ENCODE results near the gene CT45A1. TPM values are rescaled to one million over a fixed set of nuclear protein-coding genes. Genes with fewer than 3 reads are reported as not detected.
A peak's percentile ranks its signal among the peaks of the same experiment; 100 is the strongest.
"Not testable (repeated sequence)": the region's sequence is repeated elsewhere in the genome, so short reads cannot be mapped to it uniquely, and the experiment has no call there.

CT45A1 gene, protein sequence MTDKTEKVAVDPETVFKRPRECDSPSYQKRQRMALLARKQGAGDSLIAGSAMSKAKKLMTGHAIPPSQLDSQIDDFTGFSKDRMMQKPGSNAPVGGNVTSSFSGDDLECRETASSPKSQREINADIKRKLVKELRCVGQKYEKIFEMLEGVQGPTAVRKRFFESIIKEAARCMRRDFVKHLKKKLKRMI
- total RNA-seq (2014; rRNA removed) (not detected in 2 replicates), Bru-seq, nascent RNA (not detected), BruChase-seq, experiment 1, labeled RNA remaining after a 6-hour chase (not detected), BruChase-seq, experiment 2, labeled RNA remaining after a 2-hour chase (not detected)
- long read RNA-seq, result 0 reads

DNA sequence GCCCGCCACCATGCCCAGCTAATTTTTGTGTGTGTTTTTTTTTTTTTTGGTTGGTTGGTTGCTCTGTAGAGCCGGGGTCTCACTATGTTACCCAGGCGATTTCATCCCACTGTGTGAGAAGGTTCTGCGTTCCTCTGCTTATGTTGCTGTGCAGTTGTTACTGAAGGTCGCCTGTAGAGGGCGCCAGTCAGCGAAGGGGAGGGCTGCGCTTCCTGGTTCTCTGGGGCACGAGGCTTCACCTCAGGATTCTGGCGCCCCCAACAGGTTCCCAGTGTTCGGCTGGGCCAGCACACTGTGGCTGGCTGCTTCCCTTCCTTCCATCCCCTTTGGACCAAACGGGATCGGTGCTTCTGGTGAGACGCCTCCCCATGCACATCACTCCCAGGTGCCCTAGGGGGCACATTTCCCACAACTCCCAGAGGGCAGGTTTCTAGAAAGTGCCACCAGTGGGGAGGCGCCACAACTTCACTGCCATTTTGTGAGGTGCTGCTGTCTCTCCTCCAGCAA, at the start of gene CT45A1:
Gene CT45A1 (plus strand): TSS at position 457 of the 507 bp plus-strand sequence. CDS start 5,302 bp downstream, outside the sequence.
- H3F3A ChIP-seq (ENCODE audit: low read length, unreplicated experiment); H3K9me2 ChIP-seq (replicated peaks; ENCODE audit: low read length); DNase-seq; H3K9me3 ChIP-seq (ENCODE audit: low read length); H3K9ac ChIP-seq (ENCODE audit: low read length); intact Hi-C loops (cut with micrococcal nuclease); H3K4me1 ChIP-seq (ENCODE audit: insufficient read depth, low read length); H3K4me3 ChIP-seq (ENCODE audit: low read length); BruUV-seq (replicated peaks); H3K27ac ChIP-seq (ENCODE audit: low read length); H3K27me3 ChIP-seq (ENCODE audit: low read length); H4K20me1 ChIP-seq (ENCODE audit: low read length); POLR2A ChIA-PET (ENCODE audit: unreplicated experiment); CTCF ChIA-PET; ATAC-seq; H3K79me2 ChIP-seq (ENCODE audit: low read length); H2AFZ ChIP-seq (ENCODE audit: low read length); H3K36me3 ChIP-seq (ENCODE audit: low read depth, low read length); H3K4me2 ChIP-seq (ENCODE audit: low read length): not testable (repeated sequence)
- TF ChIP-seq, protein P1, sequence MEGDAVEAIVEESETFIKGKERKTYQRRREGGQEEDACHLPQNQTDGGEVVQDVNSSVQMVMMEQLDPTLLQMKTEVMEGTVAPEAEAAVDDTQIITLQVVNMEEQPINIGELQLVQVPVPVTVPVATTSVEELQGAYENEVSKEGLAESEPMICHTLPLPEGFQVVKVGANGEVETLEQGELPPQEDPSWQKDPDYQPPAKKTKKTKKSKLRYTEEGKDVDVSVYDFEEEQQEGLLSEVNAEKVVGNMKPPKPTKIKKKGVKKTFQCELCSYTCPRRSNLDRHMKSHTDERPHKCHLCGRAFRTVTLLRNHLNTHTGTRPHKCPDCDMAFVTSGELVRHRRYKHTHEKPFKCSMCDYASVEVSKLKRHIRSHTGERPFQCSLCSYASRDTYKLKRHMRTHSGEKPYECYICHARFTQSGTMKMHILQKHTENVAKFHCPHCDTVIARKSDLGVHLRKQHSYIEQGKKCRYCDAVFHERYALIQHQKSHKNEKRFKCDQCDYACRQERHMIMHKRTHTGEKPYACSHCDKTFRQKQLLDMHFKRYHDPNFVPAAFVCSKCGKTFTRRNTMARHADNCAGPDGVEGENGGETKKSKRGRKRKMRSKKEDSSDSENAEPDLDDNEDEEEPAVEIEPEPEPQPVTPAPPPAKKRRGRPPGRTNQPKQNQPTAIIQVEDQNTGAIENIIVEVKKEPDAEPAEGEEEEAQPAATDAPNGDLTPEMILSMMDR (conservative IDR thresholded peaks at IDR 0.05; ENCODE audit: low read depth, low read length), result peak; percentile 51; the same call in 1 of the 2 replicates

DNA sequence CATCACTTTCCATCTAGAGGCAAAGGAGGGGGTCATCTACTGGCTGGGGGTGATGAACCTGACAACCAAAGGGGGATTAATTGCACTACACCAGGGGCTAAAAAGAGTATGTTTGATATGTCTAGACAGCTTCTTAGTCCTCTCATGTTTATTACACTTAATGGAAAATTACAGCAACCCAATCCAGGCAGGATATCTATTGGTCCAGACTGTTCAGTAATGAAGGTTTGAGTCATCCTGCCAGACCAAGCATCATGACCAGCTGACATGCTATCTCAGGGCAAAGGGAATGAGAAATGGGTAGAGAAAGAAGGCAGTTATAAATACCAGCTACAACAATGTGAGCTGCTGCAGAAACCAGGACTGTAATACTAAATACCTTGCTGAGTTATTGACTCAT, 40.5 kb upstream of the CT45A1 start:
- H3K9me2 ChIP-seq (replicated peaks; ENCODE audit: low read length); H3K9me3 ChIP-seq (ENCODE audit: low read length); H3K79me2 ChIP-seq (ENCODE audit: low read length); POLR2A ChIA-PET (ENCODE audit: unreplicated experiment); BruUV-seq (replicated peaks); H3K4me2 ChIP-seq (ENCODE audit: low read length); intact Hi-C loops (cut with micrococcal nuclease); H4K20me1 ChIP-seq (ENCODE audit: low read length); CTCF ChIA-PET; ATAC-seq; H3K4me1 ChIP-seq (ENCODE audit: insufficient read depth, low read length); H3F3A ChIP-seq (ENCODE audit: low read length, unreplicated experiment); H3K36me3 ChIP-seq (ENCODE audit: low read depth, low read length); H2AFZ ChIP-seq (ENCODE audit: low read length); H3K4me3 ChIP-seq (ENCODE audit: low read length); H3K27ac ChIP-seq (ENCODE audit: low read length); DNase-seq; H3K9ac ChIP-seq (ENCODE audit: low read length): not testable (repeated sequence)
- peaks cover 17% of the 10 kb centered on the region; the same call in 1 of the 2 replicates for H3K27me3 ChIP-seq (ENCODE audit: low read length)

DNA sequence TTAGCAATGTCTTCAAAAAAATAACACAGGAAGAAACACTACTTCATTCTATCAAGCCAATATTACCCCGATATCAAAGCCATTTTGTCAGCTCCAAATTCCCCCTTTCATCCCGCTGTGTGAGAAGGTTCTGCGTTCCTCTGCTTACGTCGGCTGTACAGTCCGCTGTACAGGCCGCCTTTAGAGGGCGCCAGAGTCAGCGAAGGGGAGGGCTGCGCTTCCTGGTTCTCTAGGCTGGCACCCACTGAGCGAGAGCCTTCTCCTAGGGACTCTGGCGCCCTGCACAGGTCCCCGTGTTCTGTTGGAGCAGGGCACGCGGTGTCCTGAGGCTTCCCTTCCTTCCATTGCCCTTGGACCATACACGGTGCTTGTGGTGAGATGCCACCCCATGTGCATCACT, 25.3 kb upstream of the CT45A1 start:
- Histone ChIP-seq H3F3A (ENCODE audit: low read length, unreplicated experiment) (no peaks in the 10 kb centered on the region), H3K4me2 (ENCODE audit: low read length) (no peak overlapping the region), H3K9me3 (ENCODE audit: low read length) (no peaks in the 10 kb centered on the region), H3K79me2 (ENCODE audit: low read length) (no peaks in the 10 kb centered on the region), H3K27ac (ENCODE audit: low read length) (no peak overlapping the region), H3K4me1 (ENCODE audit: insufficient read depth, low read length) (no peaks in the 10 kb centered on the region), H3K36me3 (ENCODE audit: low read depth, low read length) (no peaks in the 10 kb centered on the region), H3K9ac (ENCODE audit: low read length) (no peak overlapping the region), H3K27me3 (ENCODE audit: low read length) (no peaks in the 10 kb centered on the region), H2AFZ (ENCODE audit: low read length) (no peak overlapping the region), H3K9me2 (replicated peaks; ENCODE audit: low read length) (no peaks in the 10 kb centered on the region), H4K20me1 (ENCODE audit: low read length) (no peaks in the 10 kb centered on the region), H3K4me3 (ENCODE audit: low read length) (no peak overlapping the region)
- BruUV-seq (replicated peaks), result no TSS peak
- no peak for TF ChIP-seq EZH2 (IDR thresholded peaks at IDR 0.05; ENCODE audit: low read length, unreplicated experiment)
- TF ChIP-seq, protein P1 (conservative IDR thresholded peaks at IDR 0.05; ENCODE audit: low read depth, low read length), result peak; percentile 46; the same call in 1 of the 2 replicates
- ATAC-seq, result no peak
- CTCF ChIA-PET, result no interaction called here
- DNase-seq, result peak; percentile 4
- intact Hi-C loops (cut with micrococcal nuclease), result no loop called here
- POLR2A ChIA-PET (ENCODE audit: unreplicated experiment), result no interaction called here

Measured in PC-3 (cell line).